ENCODE results near the gene CCR5. TPM values are rescaled to one million over a fixed set of nuclear protein-coding genes. Genes with fewer than 3 reads are reported as not detected.

CCR5 gene
- total RNA-seq, 4 donors from 2014 or later: 0.66 to 1.7 (median 1.1) TPM

DNA sequence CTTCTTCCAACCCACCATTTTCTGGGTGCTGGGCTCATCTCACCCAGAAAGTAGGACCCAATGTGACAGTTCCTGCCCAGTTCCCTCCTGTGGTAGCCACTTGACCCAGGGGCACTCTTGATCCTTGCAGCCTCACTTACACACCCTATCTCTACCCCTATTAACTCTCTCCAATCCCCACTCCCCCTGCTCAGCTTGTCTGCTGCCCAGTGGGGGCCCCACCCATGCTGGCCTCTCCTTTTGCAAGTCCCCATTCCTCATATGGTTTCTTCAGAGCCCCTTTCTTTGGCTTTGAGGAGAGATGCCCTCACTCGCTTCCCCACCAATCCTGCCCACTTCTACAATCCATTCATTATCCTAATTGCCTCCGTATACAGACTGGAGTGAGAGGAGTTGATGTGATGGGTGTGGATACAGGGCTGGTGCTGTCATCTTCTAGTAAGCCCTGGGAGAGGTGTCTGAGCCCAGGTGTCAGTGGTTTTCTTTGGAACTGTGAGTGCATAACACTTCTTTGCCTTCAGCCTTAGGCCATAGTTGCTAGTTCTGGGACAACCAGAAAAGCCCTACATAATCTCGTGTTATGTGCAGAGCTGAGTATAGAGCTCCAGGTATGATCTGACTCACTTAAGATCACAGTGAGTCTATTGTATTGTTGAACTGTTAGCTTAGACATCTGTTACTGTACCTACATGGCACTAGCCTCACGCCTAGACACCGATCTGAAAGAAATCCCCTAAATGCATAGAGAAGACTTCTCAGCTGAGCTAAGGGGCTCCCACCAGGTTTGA lies 4.8 kb upstream of the CCR5 start:
- TF ChIP-seq, protein P1, sequence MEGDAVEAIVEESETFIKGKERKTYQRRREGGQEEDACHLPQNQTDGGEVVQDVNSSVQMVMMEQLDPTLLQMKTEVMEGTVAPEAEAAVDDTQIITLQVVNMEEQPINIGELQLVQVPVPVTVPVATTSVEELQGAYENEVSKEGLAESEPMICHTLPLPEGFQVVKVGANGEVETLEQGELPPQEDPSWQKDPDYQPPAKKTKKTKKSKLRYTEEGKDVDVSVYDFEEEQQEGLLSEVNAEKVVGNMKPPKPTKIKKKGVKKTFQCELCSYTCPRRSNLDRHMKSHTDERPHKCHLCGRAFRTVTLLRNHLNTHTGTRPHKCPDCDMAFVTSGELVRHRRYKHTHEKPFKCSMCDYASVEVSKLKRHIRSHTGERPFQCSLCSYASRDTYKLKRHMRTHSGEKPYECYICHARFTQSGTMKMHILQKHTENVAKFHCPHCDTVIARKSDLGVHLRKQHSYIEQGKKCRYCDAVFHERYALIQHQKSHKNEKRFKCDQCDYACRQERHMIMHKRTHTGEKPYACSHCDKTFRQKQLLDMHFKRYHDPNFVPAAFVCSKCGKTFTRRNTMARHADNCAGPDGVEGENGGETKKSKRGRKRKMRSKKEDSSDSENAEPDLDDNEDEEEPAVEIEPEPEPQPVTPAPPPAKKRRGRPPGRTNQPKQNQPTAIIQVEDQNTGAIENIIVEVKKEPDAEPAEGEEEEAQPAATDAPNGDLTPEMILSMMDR (IDR thresholded peaks at IDR 0.05): no peak
- no peak for TF ChIP-seq POLR2A (IDR thresholded peaks at IDR 0.05)
- DNase-seq: no peak
- no peaks in the 10 kb centered on the region for H3K9me3 ChIP-seq
- peaks cover 0 to 3% (median 0%) of the 10 kb centered on the region in 4 donors for H3K4me1 ChIP-seq
- H3K4me3 ChIP-seq: no peak overlapping the region
- H3K27ac ChIP-seq: no peak overlapping the region
- H3K27me3 ChIP-seq: no peaks in the 10 kb centered on the region
- no peaks in the 10 kb centered on the region for H3K36me3 ChIP-seq

DNA sequence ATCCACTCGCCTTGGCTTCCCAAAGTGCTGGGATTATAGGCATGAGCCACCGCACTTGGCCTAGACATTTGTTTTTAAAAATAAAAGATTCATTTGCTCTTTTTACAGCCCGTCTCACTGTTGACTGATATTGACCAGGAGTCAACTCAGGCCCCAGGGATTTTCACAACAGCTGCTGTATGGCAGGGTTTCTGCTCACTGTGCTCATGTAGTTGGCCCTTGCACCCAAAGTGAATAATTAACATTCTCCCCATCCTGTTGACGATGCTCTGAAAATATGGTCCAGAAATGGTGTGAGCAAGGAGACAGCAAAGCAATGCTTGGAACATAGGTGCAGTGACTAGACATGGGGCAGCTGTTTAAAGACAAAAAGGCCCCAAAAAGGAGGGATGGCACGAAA lies 2.9 kb upstream of the CCR5 start:
- no peak overlapping the region for H3K4me3 ChIP-seq
- no peaks in the 10 kb centered on the region for H3K9me3 ChIP-seq
- TF ChIP-seq, protein P1 (IDR thresholded peaks at IDR 0.05): no peak
- no peak for TF ChIP-seq POLR2A (IDR thresholded peaks at IDR 0.05)
- no peaks in the 10 kb centered on the region for H3K36me3 ChIP-seq
- no peaks in the 10 kb centered on the region for H3K27me3 ChIP-seq
- no peaks in the 10 kb centered on the region for H3K4me1 ChIP-seq
- peak overlapping the region in 1 of 4 donors; percentile 53 for H3K27ac ChIP-seq
- no peak for DNase-seq

DNA sequence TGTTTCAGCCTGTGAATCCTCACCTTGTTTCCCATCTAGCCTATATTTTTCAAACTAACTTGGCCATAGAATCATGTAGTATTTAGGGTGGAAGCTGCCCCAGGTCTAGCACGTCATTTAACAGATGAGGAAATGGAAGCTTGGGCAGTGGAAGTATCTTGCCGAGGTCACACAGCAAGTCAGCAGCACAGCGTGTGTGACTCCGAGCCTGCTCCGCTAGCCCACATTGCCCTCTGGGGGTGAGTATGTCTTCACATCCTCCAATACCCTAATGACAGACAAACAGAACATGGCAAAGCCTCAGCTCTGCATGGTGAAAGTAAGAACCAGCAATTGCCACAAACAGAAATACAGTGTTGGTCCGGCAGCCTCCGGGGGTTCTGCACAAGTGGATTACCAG lies 2.2 kb upstream of the CCR5 start:
- Histone ChIP-seq H3K4me3 (no peak overlapping the region), H3K4me1 (no peaks in the 10 kb centered on the region), H3K27me3 (no peaks in the 10 kb centered on the region), H3K9me3 (no peaks in the 10 kb centered on the region), H3K36me3 (no peaks in the 10 kb centered on the region), H3K27ac (peak overlapping the region; percentile 50 to 58 (median 56))
- peak in 2 of 3 donors; percentile 74 to 91 for DNase-seq
- no peak for TF ChIP-seq POLR2A (IDR thresholded peaks at IDR 0.05)
- TF ChIP-seq, protein P1 (IDR thresholded peaks at IDR 0.05): peak; percentile 23 to 69 (median 54)

DNA sequence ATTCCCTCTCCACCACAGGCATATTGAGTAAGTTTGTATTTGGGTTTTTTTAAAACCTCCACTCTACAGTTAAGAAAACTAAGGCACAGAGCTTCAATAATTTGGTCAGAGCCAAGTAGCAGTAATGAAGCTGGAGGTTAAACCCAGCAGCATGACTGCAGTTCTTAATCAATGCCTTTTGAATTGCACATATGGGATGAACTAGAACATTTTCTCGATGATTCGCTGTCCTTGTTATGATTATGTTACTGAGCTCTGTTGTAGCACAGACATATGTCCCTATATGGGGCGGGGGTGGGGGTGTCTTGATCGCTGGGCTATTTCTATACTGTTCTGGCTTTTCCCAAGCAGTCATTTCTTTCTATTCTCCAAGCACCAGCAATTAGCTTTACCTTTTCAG lies 1.6 kb upstream of the CCR5 start:
- H3K4me1 ChIP-seq: no peaks in the 10 kb centered on the region
- peak overlapping the region; percentile 56 to 75 (median 58) for H3K27ac ChIP-seq
- no peaks in the 10 kb centered on the region for H3K27me3 ChIP-seq
- TF ChIP-seq, protein P1 (IDR thresholded peaks at IDR 0.05): no peak
- TF ChIP-seq POLR2A (IDR thresholded peaks at IDR 0.05): no peak
- no peak overlapping the region for H3K4me3 ChIP-seq
- H3K36me3 ChIP-seq: no peaks in the 10 kb centered on the region
- H3K9me3 ChIP-seq: no peaks in the 10 kb centered on the region
- no peak for DNase-seq

DNA sequence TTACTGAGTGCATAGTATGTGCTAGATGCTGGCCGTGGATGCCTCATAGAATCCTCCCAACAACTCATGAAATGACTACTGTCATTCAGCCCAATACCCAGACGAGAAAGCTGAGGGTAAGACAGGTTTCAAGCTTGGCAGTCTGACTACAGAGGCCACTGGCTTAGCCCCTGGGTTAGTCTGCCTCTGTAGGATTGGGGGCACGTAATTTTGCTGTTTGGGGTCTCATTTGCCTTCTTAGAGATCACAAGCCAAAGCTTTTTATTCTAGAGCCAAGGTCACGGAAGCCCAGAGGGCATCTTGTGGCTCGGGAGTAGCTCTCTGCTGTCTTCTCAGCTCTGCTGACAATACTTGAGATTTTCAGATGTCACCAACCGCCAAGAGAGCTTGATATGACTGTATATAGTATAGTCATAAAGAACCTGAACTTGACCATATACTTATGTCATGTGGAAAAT lies 1.0 kb upstream of the CCR5 start:
- DNase-seq: no peak
- Histone ChIP-seq H3K4me3 (no peak overlapping the region), H3K27ac (peak overlapping the region; percentile 56 to 75 (median 58))

More for the DNA sequence above, 1.0 kb upstream of the CCR5 start:
- H3K9me3 ChIP-seq: no peaks in the 10 kb centered on the region
- H3K27me3 ChIP-seq: no peaks in the 10 kb centered on the region
- H3K36me3 ChIP-seq: no peaks in the 10 kb centered on the region
- H3K4me1 ChIP-seq: no peaks in the 10 kb centered on the region
- TF ChIP-seq POLR2A (IDR thresholded peaks at IDR 0.05): no peak
- TF ChIP-seq, protein P1 (IDR thresholded peaks at IDR 0.05): no peak

All from Peyer's patch (tissue), 4 donors.